Neural cell (in vitro differentiated cells): ENCODE results near the gene ADGRL3.

Experiments
- CTCF ChIP-seq: fragments of 450-650 bp; IDR thresholded peaks from 2 replicates; pipeline ENCODE4 v1.5.1; 2014; ENCODE audit warnings: antibody characterized with exemption, mild to moderate bottlenecking, moderate library complexity; ENCODE audit not compliant: poor library complexity, severe bottlenecking
- RAD21 ChIP-seq: fragments of 450-650 bp; conservative IDR thresholded peaks from 2 replicates; pipeline ENCODE4 v1.6.1; 2014; ENCODE audit warnings: antibody characterized with exemption, mild to moderate bottlenecking, moderate library complexity
- REST ChIP-seq: IDR thresholded peaks from 2 replicates; pipeline ENCODE4 v1.6.1; 2012; ENCODE audit warnings: borderline replicate concordance
- TAF1 ChIP-seq: IDR thresholded peaks from 2 replicates; pipeline ENCODE4 v1.6.1; 2012; ENCODE audit warnings: low read depth

- no peak for TF ChIP-seq CTCF
- no peak for TF ChIP-seq RAD21
- no peak for TF ChIP-seq REST
- no peak for TF ChIP-seq TAF1
Observed at GRCh38 chr4:61575796-61576195, 375.7 kb downstream of the ADGRL3 start.
